Right lobe of liver (tissue), 6 donors: ENCODE results near the gene GSTO1. TPM values are rescaled to one million over a fixed set of nuclear protein-coding genes. Genes with fewer than 3 reads are reported as not detected.

ENCODE experiments used
- ATAC-seq, 4 donors: fragments of 200-7000 bp; cut with Tn5 transposase; one replicate each; pipeline ENCODE4 v1.9.1; 2020; ENCODE audit warnings: mild to moderate bottlenecking in 4 of 4, moderate library complexity in 4 of 4
- DNase-seq, 3 donors: peaks; one replicate each; pipeline ENCODE4 v3.0.0-alpha.2; 2020
- H3K27ac ChIP-seq, 3 donors: fragments of 200-600 bp; one replicate each; pipeline ENCODE4 v1.8.0; 2022
- H3K27me3 ChIP-seq, 2 donors: fragments of 200-600 bp; one replicate each; pipeline ENCODE4 v1.8.0; 2022
- H3K36me3 ChIP-seq, 4 donors: fragments of 200-600 bp; sonication (generic) in 1 of 4; one replicate each; pipeline versions ENCODE4 v1.5.1 to v1.8.0; 2017 to 2022; ENCODE audit warnings: control low read depth in 1 of 4
- H3K4me1 ChIP-seq, 4 donors: fragments of 200-600 bp; sonication (generic) in 1 of 4; one replicate each; pipeline versions ENCODE4 v1.5.1 to v1.8.0; 2017 to 2022; ENCODE audit warnings: control low read depth in 1 of 4
- H3K4me3 ChIP-seq, 3 donors: fragments of 200-600 bp; one replicate each; pipeline ENCODE4 v1.8.0; 2022
- H3K9me3 ChIP-seq, 4 donors: fragments of 200-600 bp; sonication (generic) in 1 of 4; one replicate each; pipeline versions ENCODE4 v1.5.1 to v1.8.0; 2017 to 2022; ENCODE audit warnings: control low read depth in 1 of 4
- CTCF ChIP-seq, 4 donors: fragments of 200-600 bp in 3 of 4; fragments of 450-650 bp in 1 of 4; IDR thresholded peaks; one replicate each; pipeline versions ENCODE4 v1.5.1 to v1.8.0; 2016 to 2022; ENCODE audit warnings: antibody characterized with exemption in 4 of 4, mild to moderate bottlenecking in 2 of 4
- POLR2A ChIP-seq: fragments of 450-650 bp; IDR thresholded peaks from one replicate; pipeline ENCODE4 v1.6.1; 2017; ENCODE audit warnings: antibody characterized with exemption, mild to moderate bottlenecking
- WGBS: methylation state at CpG from one replicate; pipeline ENCODE4 v1.1.6; 2018; ENCODE audit warnings: low coverage, low lambda C conversion rate; ENCODE audit not compliant: insufficient coverage; ENCODE audit errors: missing lambda C conversion rate; 5-methylcytosine and 5-hydroxymethylcytosine counted together
- intact Hi-C, 2 donors: fragments of 100-400 bp; cut with DNase I; formaldehyde crosslinking; loops; one replicate each; pipeline versions ENCODE4 v1.11.2 to v1.14.1; 2022
- total RNA-seq, 6 experiments: library from RNA; depleted of rRNA in 2 of 6; stranded (reverse); fragments of >200 nt in 2 of 6; fragmentation: NEBNext Ultra II Directional in 3 of 6; extraction: Animal tissue kit (Norgen Biotek cat#: 25700) in 3 of 6; gene quantifications; one replicate each; pipeline versions ENCODE4 v1.1.0 to v1.2.4, GENCODE V29; 2016 to 2023
- donor health status: DM: no; HTN: yes; CAD: no.
- donor health status: DM: no; HTN: no; CAD: no.
- donor health status: DM: no; HTN: no; CAD: no.
- donor health status: DM: no; HTN: yes; CAD: no.
- donor health status: DM: no; HTN: yes; CAD: no.

The GSTO1 gene
- total RNA-seq, 6 experiments from 2014 or later = 205 to 273 (median 240) TPM

GRCh38 chr10:104259456-104259855, 4.8 kb downstream of the GSTO1 start:
- Histone ChIP-seq H3K27me3 (no peaks in the 10 kb centered on the region), H3K4me1 (peaks cover 0 to 72% (median 33%) of the 10 kb centered on the region in 4 donors), H3K9me3 (no peaks in the 10 kb centered on the region), H3K4me3 (no peak overlapping the region), H3K27ac (peak overlapping the region; percentile 5 to 99 (median 15)), H3K36me3 (peaks cover 5 to 73% (median 22%) of the 10 kb centered on the region in 4 donors)
- DNase-seq (no peak), ATAC-seq (no peak)
- no peak for TF ChIP-seq CTCF (IDR thresholded peaks at IDR 0.05)
- WGBS = 56% methylated on average over 2 of the region's 3 CpGs
- intact Hi-C loops = no loop called here

- Histone ChIP-seq H3K9me3 (no peaks in the 10 kb centered on the region), H3K4me1 (peaks cover 0 to 79% (median 36%) of the 10 kb centered on the region in 4 donors), H3K4me3 (no peak overlapping the region), H3K27ac (peak overlapping the region; percentile 5 to 99 (median 20)), H3K27me3 (no peaks in the 10 kb centered on the region), H3K36me3 (peaks cover 5 to 76% (median 24%) of the 10 kb centered on the region in 4 donors)
- intact Hi-C loops = no loop called here
- 60% methylated on average over 6 of the region's 6 CpGs for WGBS
- TF ChIP-seq POLR2A (no peak), CTCF (IDR thresholded peaks at IDR 0.05) (no peak)
- DNase-seq (no peak), ATAC-seq (no peak)
Measured at GRCh38 chr10:104259999-104260774, 5.5 kb downstream of the GSTO1 start.

GRCh38 chr10:104260775-104261115, 6.1 kb downstream of the GSTO1 start:
- Histone ChIP-seq H3K27me3 (no peaks in the 10 kb centered on the region), H3K4me1 (peaks cover 0 to 83% (median 39%) of the 10 kb centered on the region in 4 donors), H3K36me3 (peaks cover 5 to 78% (median 27%) of the 10 kb centered on the region in 4 donors), H3K27ac (peak overlapping the region; percentile 5 to 99 (median 20)), H3K9me3 (no peaks in the 10 kb centered on the region), H3K4me3 (no peak overlapping the region)
- no peak for DNase-seq
- ATAC-seq = peak in 2 of 4 donors; percentile 3 to 12
- TF ChIP-seq POLR2A (no peak), CTCF (IDR thresholded peaks at IDR 0.05) (no peak)
- intact Hi-C loops = no loop called here
- 51% methylated on average over 3 of the region's 3 CpGs for WGBS

GRCh38 chr10:104262055-104262454, 7.4 kb downstream of the GSTO1 start:
- Histone ChIP-seq H3K27ac (peak overlapping the region in 1 of 3 donors; percentile 15), H3K9me3 (no peaks in the 10 kb centered on the region), H3K27me3 (no peaks in the 10 kb centered on the region), H3K36me3 (peaks cover 5 to 92% (median 36%) of the 10 kb centered on the region in 4 donors), H3K4me3 (no peak overlapping the region), H3K4me1 (peaks cover 0 to 83% (median 38%) of the 10 kb centered on the region in 4 donors)
- no peak for TF ChIP-seq CTCF (IDR thresholded peaks at IDR 0.05)
- no peak for TF ChIP-seq POLR2A
- intact Hi-C loops = no loop called here
- DNase-seq = no peak
- peak in 1 of 4 donors; percentile 9 for ATAC-seq
- 72% methylated on average over 4 of the region's 5 CpGs for WGBS
